A549 (cell line): ENCODE measurements around the gene PIP4K2B. TPM values are rescaled to one million over a fixed set of nuclear protein-coding genes. Genes with fewer than 3 reads are reported as not detected.
A peak's percentile ranks its signal among the peaks of the same experiment; 100 is the strongest.

Source experiments
- ATAC-seq, 2 experiments: fragments of 200-7000 bp in 1 of 2; fragments of >200 bp in 1 of 2; cut with Nextera tagmentation in 1 of 2; cut with Tn5 transposase in 1 of 2; 3 replicates each; pipeline versions ENCODE4 v1.8.0 to v1.9.1; 2018 to 2020; ENCODE audit warnings: mild to moderate bottlenecking in 1 of 2, moderate library complexity in 1 of 2
- CTCF ChIA-PET: fragments of 300-600 bp; sonication (Branson Sonifier 250); formaldehyde crosslinking; extraction: SDS; loops from one replicate; lab custom pipeline; 2021; ENCODE audit warnings: antibody characterized with exemption, inconsistent platforms; lab: Yijun Ruan, JAX
- POLR2A ChIA-PET: fragments of 350-600 bp; formaldehyde crosslinking; extraction: SDS; loops from one replicate; lab custom pipeline; 2021; ENCODE audit warnings: antibody characterized with exemption, inconsistent platforms; lab: Yijun Ruan, JAX
- DNase-seq, 2 experiments: peaks; one replicate each; pipeline versions ENCODE4 v3.0.0 to v3.0.0-alpha.2; 2011 to 2016; ENCODE audit warnings: low read depth in 1 of 2, low spot score in 1 of 2
- FAIRE-seq: peaks from 2 replicates; lab custom pipeline; 2011; peaks lifted over from hg19 to GRCh38; lab: Jason Lieb, UNC
- H3K27ac ChIP-seq, 2 experiments: fragments of >200 bp; sonication (Bioruptor Twin); formaldehyde crosslinking; 3 replicates each; pipeline ENCODE4 v1.5.1; 2016 to 2017
- H3K4me1 ChIP-seq: fragments of >200 bp; sonication (Bioruptor Twin); formaldehyde crosslinking; 3 replicates; pipeline ENCODE4 v1.6.1; 2016
- H3K4me2 ChIP-seq: fragments of >200 bp; sonication (Bioruptor Twin); formaldehyde crosslinking; 3 replicates; pipeline ENCODE4 v1.6.1; 2016
- H3K4me3 ChIP-seq: fragments of >200 bp; sonication (Bioruptor Twin); formaldehyde crosslinking; 3 replicates; pipeline ENCODE4 v1.5.1; 2016
- H3K9me3 ChIP-seq: fragments of >200 bp; sonication (Bioruptor Twin); formaldehyde crosslinking; 3 replicates; pipeline ENCODE4 v1.6.1; 2016
- ATOH8 ChIP-seq: fragments of 250-450 bp; sonication (Bioruptor Pico); IDR thresholded peaks from 2 replicates; pipeline ENCODE4 v1.5.0; 2020; ENCODE audit warnings: low read depth, mild to moderate bottlenecking, moderate library complexity
- CHD2 ChIP-seq: fragments of 150-350 bp; IDR thresholded peaks from 2 replicates; pipeline ENCODE4 v1.6.1; 2014; ENCODE audit warnings: low read length; ENCODE audit not compliant: partially characterized antibody
- CTCF ChIP-seq: fragments of >200 bp; sonication (Bioruptor Twin); formaldehyde crosslinking; IDR thresholded peaks from 3 replicates; pipeline ENCODE4 v1.5.1; 2016
- E2F6 ChIP-seq: IDR thresholded peaks from 2 replicates; pipeline ENCODE4 v1.6.1; 2012; ENCODE audit warnings: low read depth, borderline replicate concordance
- EHF ChIP-seq: fragments of 250-450 bp; sonication (Bioruptor Pico); IDR thresholded peaks from 2 replicates; pipeline ENCODE4 v1.5.0; 2020; ENCODE audit warnings: mild to moderate bottlenecking
- HOXB13 ChIP-seq: fragments of 250-450 bp; sonication (Bioruptor Pico); IDR thresholded peaks from 2 replicates; pipeline ENCODE4 v1.5.0; 2020; ENCODE audit warnings: low read depth, mild to moderate bottlenecking, moderate library complexity
- HOXB5 ChIP-seq: fragments of 250-450 bp; sonication (Bioruptor Pico); IDR thresholded peaks from 2 replicates; pipeline ENCODE4 v1.5.0; 2020; ENCODE audit warnings: mild to moderate bottlenecking, moderate library complexity
- NFE2L2 ChIP-seq: fragments of 150-350 bp; conservative IDR thresholded peaks from 2 replicates; pipeline ENCODE4 v1.6.1; 2014; ENCODE audit warnings: low read length
- NR3C1 ChIP-seq: fragments of >200 bp; sonication (Bioruptor Twin); formaldehyde crosslinking; IDR thresholded peaks from 3 replicates; pipeline ENCODE4 v1.6.1; 2017
- PHF8 ChIP-seq: fragments of 200-600 bp; sonication (generic); IDR thresholded peaks from 2 replicates; pipeline ENCODE4 v1.6.1; 2016; ENCODE audit warnings: low read depth, mild to moderate bottlenecking, antibody characterized with exemption, moderate library complexity, borderline replicate concordance
- POLR2A ChIP-seq: IDR thresholded peaks from 2 replicates; pipeline ENCODE4 v1.6.1; 2012; ENCODE audit warnings: mild to moderate bottlenecking, low read length
- RARB ChIP-seq: fragments of 250-450 bp; sonication (Bioruptor Pico); IDR thresholded peaks from 2 replicates; pipeline ENCODE4 v1.8.0; 2021; ENCODE audit warnings: mild to moderate bottlenecking, moderate library complexity
- REST ChIP-seq: fragments of 200-600 bp; sonication (generic); IDR thresholded peaks from 2 replicates; pipeline ENCODE4 v1.6.1; 2016; ENCODE audit warnings: antibody characterized with exemption, mild to moderate bottlenecking, moderate library complexity
- TP53 ChIP-seq: fragments of 250-450 bp; sonication (Bioruptor Pico); IDR thresholded peaks from 2 replicates; pipeline ENCODE4 v1.5.0; 2021; ENCODE audit warnings: mild to moderate bottlenecking, moderate library complexity
- ZSCAN20 ChIP-seq: fragments of 250-450 bp; sonication (Bioruptor Pico); IDR thresholded peaks from 2 replicates; pipeline ENCODE4 v1.8.0; 2022; ENCODE audit warnings: mild to moderate bottlenecking, moderate library complexity
- WGBS: methylation state at CpG from one replicate; pipeline ENCODE4 v1.1.6; 2017; ENCODE audit errors: missing lambda C conversion rate; 5-methylcytosine and 5-hydroxymethylcytosine counted together
- polyA plus RNA-seq, 4 experiments: library from polyadenylated mRNA; depleted of rRNA in 3 of 4; stranded (reverse); fragments of >200 nt; fragmentation: RNase III in 1 of 4; extraction: RNeasy Plus Mini Kit Qiagen cat#74134 plus additional on column Dnase treatment in 1 of 4; gene quantifications; 2 replicates in 3 of 4; 3 replicates in 1 of 4; pipeline ENCODE4 v1.2.3, GENCODE V29; 2011 to 2017

The PIP4K2B gene
- polyA plus RNA-seq, 2 of the 4 experiments (the other 2 are of a cell fraction): 40.3 to 53.7 TPM

- peak overlapping the region; percentile 90 to 98 for H3K27ac ChIP-seq
- peak overlapping the region; percentile 96 for H3K4me3 ChIP-seq
- no peak for TF ChIP-seq HOXB5 (CRISPR knock-in tag)
- TF ChIP-seq ATOH8 (CRISPR knock-in tag): no peak
- TF ChIP-seq POLR2A: peak; percentile 2; the same call in 1 of the 2 replicates
- TF ChIP-seq CTCF: peak; percentile 47
- WGBS: 2% methylated on average over 33 of the region's 64 CpGs
- ChIA-PET POLR2A (no interaction called here), CTCF (interaction anchor here (0.6 to 5.8 kb wide), 4 partner anchors 12 to 299 kb away, joined by 3 to 107 read pairs (median 8); partner anchors contain the start of gene CISD3)
- FAIRE-seq (no peak), ATAC-seq (no peak; a peak in 1 of 6 replicates), DNase-seq (peak in 1 of 2 experiments; percentile 42)
- H3K4me2 ChIP-seq: peak overlapping the region; percentile 82
- H3K9me3 ChIP-seq: no peaks in the 10 kb centered on the region
- peaks cover 43% of the 10 kb centered on the region for H3K4me1 ChIP-seq
Measured at GRCh38 chr17:38747463-38748148, 51.8 kb downstream of the PIP4K2B start.

GRCh38 chr17:38746849-38747462 is 52.4 kb downstream of the PIP4K2B start:
- Histone ChIP-seq H3K27ac (peak overlapping the region; percentile 90 to 98), H3K4me2 (peak overlapping the region; percentile 82), H3K9me3 (no peaks in the 10 kb centered on the region), H3K4me3 (peak overlapping the region; percentile 96), H3K4me1 (peaks cover 49% of the 10 kb centered on the region)
- CTCF ChIA-PET: interaction anchor here (0.6 to 5.8 kb wide), 5 partner anchors 12 to 299 kb away, joined by 3 to 107 read pairs (median 5); partner anchors contain the start of gene CISD3
- DNase-seq (no peak), FAIRE-seq (no peak), ATAC-seq (no peak)
- 6% methylated on average over 21 of the region's 21 CpGs for WGBS
- TF ChIP-seq HOXB13 (no peak), CHD2 (no peak)
- POLR2A ChIA-PET: no interaction called here

- peaks cover 48% of the 10 kb centered on the region for H3K4me1 ChIP-seq
- no peaks in the 10 kb centered on the region for H3K9me3 ChIP-seq
- FAIRE-seq (no peak), ATAC-seq (no peak), DNase-seq (no peak)
- H3K4me2 ChIP-seq: peak overlapping the region; percentile 82
- ChIA-PET POLR2A (no interaction called here), CTCF (interaction anchor here (0.9 to 5.8 kb wide), 6 partner anchors 8 to 77 kb away, joined by 3 to 107 read pairs (median 4); partner anchors contain the start of gene CISD3)
- H3K27ac ChIP-seq: peak overlapping the region; percentile 90 to 98
- 66% methylated on average over 8 of the region's 8 CpGs for WGBS
- peak overlapping the region; percentile 96 for H3K4me3 ChIP-seq
- TF ChIP-seq EHF (CRISPR knock-in tag) (no peak), PHF8 (no peak), ZSCAN20 (CRISPR knock-in tag) (no peak), NFE2L2 (no peak), TP53 (CRISPR knock-in tag) (no peak), POLR2A (no peak), RARB (CRISPR knock-in tag) (no peak)
- TF ChIP-seq, all 56 proteins: peak for 0
Measured at GRCh38 chr17:38746004-38746848, 53.1 kb downstream of the PIP4K2B start.

GRCh38 chr17:38745545-38745944 is 53.8 kb downstream of the PIP4K2B start:
- no peak for DNase-seq
- H3K9me3 ChIP-seq: no peaks in the 10 kb centered on the region
- H3K4me1 ChIP-seq: peaks cover 41% of the 10 kb centered on the region
- POLR2A ChIA-PET: no interaction called here
- H3K27ac ChIP-seq: peak overlapping the region in 1 of 2 experiments; percentile 98; a peak in 2 of 6 replicates
- H3K4me3 ChIP-seq: no peak overlapping the region
- 68% methylated on average over 4 of the region's 4 CpGs for whole genome bisulfite sequencing
- FAIRE-seq: no peak
- CTCF ChIA-PET: interaction anchor here (1.0 to 5.8 kb wide), 6 partner anchors 9 to 77 kb away, joined by 3 to 107 read pairs (median 4); partner anchors contain the start of gene CISD3
- H3K4me2 ChIP-seq: peak overlapping the region; percentile 82; the same call in 2 of the 3 replicates
- ATAC-seq: no peak
- TF ChIP-seq NR3C1 (no peak), E2F6 (no peak), CTCF (no peak), REST (no peak)
